K562 (cell line): ENCODE results near the gene WWTR1.

Source experiments
- ELF4 ChIP-seq: fragments of 450-650 bp; formaldehyde crosslinking; IDR thresholded peaks from 2 replicates; pipeline ENCODE4 v1.4.0; 2022; ENCODE audit warnings: missing genetic modification characterization
- EZH2 ChIP-seq: IDR thresholded peaks from 2 replicates; pipeline ENCODE4 v1.6.1; 2012; ENCODE audit warnings: low read depth, mild to moderate bottlenecking, inconsistent platforms, low read length, borderline replicate concordance
- GTF2F1 ChIP-seq: IDR thresholded peaks from 2 replicates; pipeline ENCODE4 v1.6.1; 2011; ENCODE audit warnings: low read depth, low read length, improper control_type of control experiment
- MCM3 ChIP-seq: fragments of 450-650 bp; IDR thresholded peaks from 2 replicates; pipeline ENCODE4 v1.6.1; 2016
- PML ChIP-seq: IDR thresholded peaks from 2 replicates; pipeline ENCODE4 v1.6.1; 2012; ENCODE audit warnings: low read length, inconsistent platforms
- POLR2A ChIP-seq: fragments of 450-650 bp; conservative IDR thresholded peaks from 2 replicates; pipeline ENCODE4 v1.6.1; 2016
- POU5F1 ChIP-seq: fragments of 150-350 bp; IDR thresholded peaks from 2 replicates; pipeline ENCODE4 v1.6.1; 2014; ENCODE audit warnings: borderline replicate concordance, low read length, low read depth, mild to moderate bottlenecking; ENCODE audit not compliant: partially characterized antibody
- YY1 ChIP-seq, 3 experiments: IDR thresholded peaks; 2 replicates each; pipeline ENCODE4 v1.6.1; 2011; ENCODE audit warnings: low read length in 2 of 3, mild to moderate bottlenecking in 2 of 3, moderate library complexity in 2 of 3, borderline replicate concordance in 1 of 3, control low read depth in 1 of 3, low read depth in 1 of 3; ENCODE audit not compliant: insufficient read depth in 3 of 3, insufficient replicate concordance in 2 of 3, control insufficient read depth in 1 of 3, insufficient read length in 1 of 3; ENCODE audit errors: extremely low read depth in 1 of 3
- ZNF589 ChIP-seq: fragments of 200-800 bp; sonication (Bioruptor generic); IDR thresholded peaks from 2 replicates; pipeline ENCODE4 v1.6.1; 2016; ENCODE audit warnings: low read depth, missing genetic modification characterization, missing compliant biosample characterization
- TF ChIP-seq, protein P1 (sequence below): fragments of 250-450 bp; sonication (Bioruptor Pico); IDR thresholded peaks from 2 replicates; pipeline ENCODE4 v1.8.0; 2021; ENCODE audit warnings: mild to moderate bottlenecking, moderate library complexity
- TF ChIP-seq, protein P2 (sequence below): fragments of 200-800 bp; sonication (Bioruptor generic); IDR thresholded peaks from 2 replicates; pipeline ENCODE4 v1.6.1; 2016; ENCODE audit warnings: missing genetic modification characterization, missing compliant biosample characterization
- TF ChIP-seq, protein P3 (sequence below), 2 experiments: IDR thresholded peaks; 2 replicates each; pipeline ENCODE4 v1.6.1; 2011; ENCODE audit warnings: borderline replicate concordance in 1 of 2, control low read depth in 1 of 2, low read depth in 1 of 2, low read length in 1 of 2, mild to moderate bottlenecking in 1 of 2, mixed read lengths in 1 of 2, moderate library complexity in 1 of 2; ENCODE audit not compliant: insufficient read depth in 1 of 2, insufficient read length in 1 of 2, poor library complexity in 1 of 2, severe bottlenecking in 1 of 2; ENCODE audit errors: extremely low read depth in 1 of 2
- TF ChIP-seq, protein P4 (sequence below): fragments of 450-650 bp; IDR thresholded peaks from 2 replicates; pipeline ENCODE4 v1.6.1; 2016; ENCODE audit warnings: borderline replicate concordance

DNA sequence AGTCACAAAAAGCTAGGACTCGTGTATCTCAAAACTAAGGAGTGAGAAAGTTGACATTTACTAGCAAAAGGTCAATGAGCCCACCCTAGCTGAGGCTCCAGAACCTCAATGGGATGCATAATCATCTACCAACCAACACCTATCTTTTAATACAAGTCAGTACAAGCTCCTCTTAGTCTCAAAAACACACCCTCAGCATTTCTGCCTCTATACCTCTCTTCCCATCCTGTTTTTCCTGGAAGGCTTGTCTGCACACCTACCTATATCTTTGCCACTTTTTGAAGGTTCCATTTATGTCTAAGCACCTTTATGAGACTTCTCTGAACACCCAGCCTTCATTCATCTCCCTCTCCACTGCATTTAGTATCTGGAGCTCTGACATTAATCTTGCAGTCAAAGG, 10.0 kb downstream of the WWTR1 start:
- no peak for TF ChIP-seq PML
- no peak for TF ChIP-seq ELF4
- TF ChIP-seq, protein P1, sequence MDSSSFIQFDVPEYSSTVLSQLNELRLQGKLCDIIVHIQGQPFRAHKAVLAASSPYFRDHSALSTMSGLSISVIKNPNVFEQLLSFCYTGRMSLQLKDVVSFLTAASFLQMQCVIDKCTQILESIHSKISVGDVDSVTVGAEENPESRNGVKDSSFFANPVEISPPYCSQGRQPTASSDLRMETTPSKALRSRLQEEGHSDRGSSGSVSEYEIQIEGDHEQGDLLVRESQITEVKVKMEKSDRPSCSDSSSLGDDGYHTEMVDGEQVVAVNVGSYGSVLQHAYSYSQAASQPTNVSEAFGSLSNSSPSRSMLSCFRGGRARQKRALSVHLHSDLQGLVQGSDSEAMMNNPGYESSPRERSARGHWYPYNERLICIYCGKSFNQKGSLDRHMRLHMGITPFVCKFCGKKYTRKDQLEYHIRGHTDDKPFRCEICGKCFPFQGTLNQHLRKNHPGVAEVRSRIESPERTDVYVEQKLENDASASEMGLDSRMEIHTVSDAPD = no peak
- TF ChIP-seq, protein P2, sequence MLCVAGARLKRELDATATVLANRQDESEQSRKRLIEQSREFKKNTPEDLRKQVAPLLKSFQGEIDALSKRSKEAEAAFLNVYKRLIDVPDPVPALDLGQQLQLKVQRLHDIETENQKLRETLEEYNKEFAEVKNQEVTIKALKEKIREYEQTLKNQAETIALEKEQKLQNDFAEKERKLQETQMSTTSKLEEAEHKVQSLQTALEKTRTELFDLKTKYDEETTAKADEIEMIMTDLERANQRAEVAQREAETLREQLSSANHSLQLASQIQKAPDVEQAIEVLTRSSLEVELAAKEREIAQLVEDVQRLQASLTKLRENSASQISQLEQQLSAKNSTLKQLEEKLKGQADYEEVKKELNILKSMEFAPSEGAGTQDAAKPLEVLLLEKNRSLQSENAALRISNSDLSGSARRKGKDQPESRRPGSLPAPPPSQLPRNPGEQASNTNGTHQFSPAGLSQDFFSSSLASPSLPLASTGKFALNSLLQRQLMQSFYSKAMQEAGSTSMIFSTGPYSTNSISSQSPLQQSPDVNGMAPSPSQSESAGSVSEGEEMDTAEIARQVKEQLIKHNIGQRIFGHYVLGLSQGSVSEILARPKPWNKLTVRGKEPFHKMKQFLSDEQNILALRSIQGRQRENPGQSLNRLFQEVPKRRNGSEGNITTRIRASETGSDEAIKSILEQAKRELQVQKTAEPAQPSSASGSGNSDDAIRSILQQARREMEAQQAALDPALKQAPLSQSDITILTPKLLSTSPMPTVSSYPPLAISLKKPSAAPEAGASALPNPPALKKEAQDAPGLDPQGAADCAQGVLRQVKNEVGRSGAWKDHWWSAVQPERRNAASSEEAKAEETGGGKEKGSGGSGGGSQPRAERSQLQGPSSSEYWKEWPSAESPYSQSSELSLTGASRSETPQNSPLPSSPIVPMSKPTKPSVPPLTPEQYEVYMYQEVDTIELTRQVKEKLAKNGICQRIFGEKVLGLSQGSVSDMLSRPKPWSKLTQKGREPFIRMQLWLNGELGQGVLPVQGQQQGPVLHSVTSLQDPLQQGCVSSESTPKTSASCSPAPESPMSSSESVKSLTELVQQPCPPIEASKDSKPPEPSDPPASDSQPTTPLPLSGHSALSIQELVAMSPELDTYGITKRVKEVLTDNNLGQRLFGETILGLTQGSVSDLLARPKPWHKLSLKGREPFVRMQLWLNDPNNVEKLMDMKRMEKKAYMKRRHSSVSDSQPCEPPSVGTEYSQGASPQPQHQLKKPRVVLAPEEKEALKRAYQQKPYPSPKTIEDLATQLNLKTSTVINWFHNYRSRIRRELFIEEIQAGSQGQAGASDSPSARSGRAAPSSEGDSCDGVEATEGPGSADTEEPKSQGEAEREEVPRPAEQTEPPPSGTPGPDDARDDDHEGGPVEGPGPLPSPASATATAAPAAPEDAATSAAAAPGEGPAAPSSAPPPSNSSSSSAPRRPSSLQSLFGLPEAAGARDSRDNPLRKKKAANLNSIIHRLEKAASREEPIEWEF (CRISPR knock-in tag) = no peak
- TF ChIP-seq YY1 (IDR thresholded peaks at IDR 0.05; ENCODE audit: borderline replicate concordance in 1 of 3, control insufficient read depth in 1 of 3, extremely low read depth in 1 of 3, insufficient read depth in 3 of 3, insufficient read length in 1 of 3, insufficient replicate concordance in 2 of 3, low read depth in 1 of 3, low read length in 2 of 3) = no peak
- TF ChIP-seq POU5F1 = no peak
- TF ChIP-seq, protein P3, sequence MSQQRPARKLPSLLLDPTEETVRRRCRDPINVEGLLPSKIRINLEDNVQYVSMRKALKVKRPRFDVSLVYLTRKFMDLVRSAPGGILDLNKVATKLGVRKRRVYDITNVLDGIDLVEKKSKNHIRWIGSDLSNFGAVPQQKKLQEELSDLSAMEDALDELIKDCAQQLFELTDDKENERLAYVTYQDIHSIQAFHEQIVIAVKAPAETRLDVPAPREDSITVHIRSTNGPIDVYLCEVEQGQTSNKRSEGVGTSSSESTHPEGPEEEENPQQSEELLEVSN (IDR thresholded peaks at IDR 0.05; ENCODE audit: borderline replicate concordance in 1 of 2, extremely low read depth in 1 of 2, insufficient read depth in 1 of 2, insufficient read length in 1 of 2, low read depth in 1 of 2, low read length in 1 of 2, poor library complexity in 1 of 2, severe bottlenecking in 1 of 2) = no peak
- TF ChIP-seq POLR2A = no peak
- TF ChIP-seq EZH2 = no peak
- TF ChIP-seq MCM3 = no peak
- TF ChIP-seq, protein P4, sequence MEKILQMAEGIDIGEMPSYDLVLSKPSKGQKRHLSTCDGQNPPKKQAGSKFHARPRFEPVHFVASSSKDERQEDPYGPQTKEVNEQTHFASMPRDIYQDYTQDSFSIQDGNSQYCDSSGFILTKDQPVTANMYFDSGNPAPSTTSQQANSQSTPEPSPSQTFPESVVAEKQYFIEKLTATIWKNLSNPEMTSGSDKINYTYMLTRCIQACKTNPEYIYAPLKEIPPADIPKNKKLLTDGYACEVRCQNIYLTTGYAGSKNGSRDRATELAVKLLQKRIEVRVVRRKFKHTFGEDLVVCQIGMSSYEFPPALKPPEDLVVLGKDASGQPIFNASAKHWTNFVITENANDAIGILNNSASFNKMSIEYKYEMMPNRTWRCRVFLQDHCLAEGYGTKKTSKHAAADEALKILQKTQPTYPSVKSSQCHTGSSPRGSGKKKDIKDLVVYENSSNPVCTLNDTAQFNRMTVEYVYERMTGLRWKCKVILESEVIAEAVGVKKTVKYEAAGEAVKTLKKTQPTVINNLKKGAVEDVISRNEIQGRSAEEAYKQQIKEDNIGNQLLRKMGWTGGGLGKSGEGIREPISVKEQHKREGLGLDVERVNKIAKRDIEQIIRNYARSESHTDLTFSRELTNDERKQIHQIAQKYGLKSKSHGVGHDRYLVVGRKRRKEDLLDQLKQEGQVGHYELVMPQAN = no peak
- TF ChIP-seq ZNF589 (CRISPR knock-in tag) = no peak
- no peak for TF ChIP-seq GTF2F1
